ENCODE measurements around the gene ADISSP. TPM values are rescaled to one million over a fixed set of nuclear protein-coding genes. Genes with fewer than 3 reads are reported as not detected.

The ADISSP gene
- total and polyA plus RNA-seq, 2 of the 13 experiments (the other 11 are each of a cell fraction or from before 2014, with no cell fraction given): 38.3 to 90.6 TPM

DNA sequence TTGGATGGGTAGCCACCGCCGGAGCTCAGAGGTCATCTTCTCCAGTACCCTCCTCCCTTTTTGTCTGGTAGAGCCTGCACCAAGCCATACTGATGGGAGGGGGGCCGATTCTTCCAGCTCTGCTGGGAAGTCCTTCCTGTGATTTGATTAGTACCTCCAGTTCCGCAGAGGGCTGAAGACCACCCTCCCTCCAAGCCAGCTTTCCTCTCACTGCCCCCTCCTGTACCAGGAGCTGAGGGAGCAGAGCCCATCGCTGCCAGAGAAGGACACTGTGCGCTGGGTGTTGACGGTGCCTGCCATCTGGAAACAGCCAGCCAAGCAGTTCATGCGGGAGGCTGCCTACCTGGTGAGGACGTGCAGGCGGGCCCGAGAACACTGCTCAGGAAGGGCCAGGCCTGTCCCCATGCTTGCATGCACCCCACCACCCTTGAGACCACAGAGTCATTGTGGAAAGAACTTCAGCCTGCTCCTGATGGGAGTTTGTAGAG, 21.8 kb downstream of the ADISSP start:
- Histone ChIP-seq H2AFZ (ENCODE audit: low read length) (no peak overlapping the region), H3K36me3 (replicated peaks in 1 of 2; ENCODE audit: control insufficient read depth in 1 of 2, insufficient read depth in 2 of 2, low read length in 2 of 2) (no peaks in the 10 kb centered on the region), H3K4me2 (ENCODE audit: low read depth, low read length) (peak overlapping the region; percentile 69), H3K79me2 (ENCODE audit: insufficient read depth, low read length) (no peaks in the 10 kb centered on the region), H3K9me3 (ENCODE audit: low read length) (no peaks in the 10 kb centered on the region), H3K27me3 (ENCODE audit: control insufficient read depth in 1 of 2, insufficient read depth in 2 of 2, low read length in 2 of 2) (peaks cover 10 to 47% of the 10 kb centered on the region in 2 experiments; a peak in 4 of 5 replicates), H3K4me3 (replicated peaks in 1 of 3; ENCODE audit: insufficient read depth in 1 of 3, low read depth in 2 of 3, low read length in 3 of 3) (peak overlapping the region in 1 of 3 experiments; percentile 64; a peak in 1 of 6 replicates), H3K9ac (ENCODE audit: insufficient read depth, low read depth, low read length) (no peak overlapping the region), H4K20me1 (ENCODE audit: insufficient read depth, low read length) (no peaks in the 10 kb centered on the region), H3K27ac (ENCODE audit: extremely low read length, insufficient read depth, low read length) (no peak overlapping the region), H3K4me1 (ENCODE audit: insufficient read depth, low read length) (peaks cover 56% of the 10 kb centered on the region)
- ATAC-seq (no peak), DNase-seq (ENCODE audit: low spot score) (no peak), FAIRE-seq (no peak)
- TF ChIP-seq HHEX (CRISPR knock-in tag; IDR thresholded peaks at IDR 0.05) (0 out of 2 replicates have a peak, but pooled peaks have one; percentile 23), KLF13 (CRISPR knock-in tag; IDR thresholded peaks at IDR 0.05) (no peak), NRL (CRISPR knock-in tag; IDR thresholded peaks at IDR 0.05; ENCODE audit: borderline replicate concordance) (0 out of 2 replicates have a peak, but pooled peaks have one; percentile 17), ZNF788 (CRISPR knock-in tag; IDR thresholded peaks at IDR 0.05; ENCODE audit: borderline replicate concordance) (0 out of 2 replicates have a peak, but pooled peaks have one; percentile 2), CCDC6 (CRISPR knock-in tag; IDR thresholded peaks at IDR 0.05) (no peak), NFIB (CRISPR knock-in tag; IDR thresholded peaks at IDR 0.05; ENCODE audit: borderline replicate concordance) (peak; percentile 76; the same call in 1 of the 2 replicates), ZNF292 (CRISPR knock-in tag; IDR thresholded peaks at IDR 0.05; ENCODE audit: borderline replicate concordance, low read depth) (0 out of 2 replicates have a peak, but pooled peaks have one; percentile 13), AGO1 (IDR thresholded peaks at IDR 0.05; ENCODE audit: low read depth, low read length, poor library complexity, severe bottlenecking) (peak; percentile 27), ZNF605 (CRISPR knock-in tag; IDR thresholded peaks at IDR 0.05) (peak; percentile 58; the same call in 1 of the 2 replicates), ZNF430 (CRISPR knock-in tag; IDR thresholded peaks at IDR 0.05) (0 out of 2 replicates have a peak, but pooled peaks have one; percentile 10), ZZZ3 (CRISPR knock-in tag; IDR thresholded peaks at IDR 0.05; ENCODE audit: borderline replicate concordance) (no peak)
- TF ChIP-seq, protein P1, sequence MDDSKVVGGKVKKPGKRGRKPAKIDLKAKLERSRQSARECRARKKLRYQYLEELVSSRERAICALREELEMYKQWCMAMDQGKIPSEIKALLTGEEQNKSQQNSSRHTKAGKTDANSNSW (CRISPR knock-in tag; IDR thresholded peaks at IDR 0.05; ENCODE audit: borderline replicate concordance): no peak
- TF ChIP-seq, protein P2, sequence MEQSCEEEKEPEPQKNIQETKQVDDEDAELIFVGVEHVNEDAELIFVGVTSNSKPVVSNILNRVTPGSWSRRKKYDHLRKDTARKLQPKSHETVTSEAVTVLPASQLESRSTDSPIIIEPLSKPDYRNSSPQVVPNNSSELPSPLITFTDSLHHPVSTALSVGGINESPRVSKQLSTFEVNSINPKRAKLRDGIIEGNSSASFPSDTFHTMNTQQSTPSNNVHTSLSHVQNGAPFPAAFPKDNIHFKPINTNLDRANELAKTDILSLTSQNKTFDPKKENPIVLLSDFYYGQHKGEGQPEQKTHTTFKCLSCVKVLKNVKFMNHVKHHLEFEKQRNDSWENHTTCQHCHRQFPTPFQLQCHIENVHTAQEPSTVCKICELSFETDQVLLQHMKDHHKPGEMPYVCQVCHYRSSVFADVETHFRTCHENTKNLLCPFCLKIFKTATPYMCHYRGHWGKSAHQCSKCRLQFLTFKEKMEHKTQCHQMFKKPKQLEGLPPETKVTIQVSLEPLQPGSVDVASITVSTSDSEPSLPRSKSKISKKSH (CRISPR knock-in tag; IDR thresholded peaks at IDR 0.05; ENCODE audit: borderline replicate concordance): 0 out of 2 replicates have a peak, but pooled peaks have one; percentile 16
- ChIA-PET CTCF (ENCODE audit: low intra/inter-chr PET ratio, low total read pairs) (no interaction called here), POLR2A (interaction anchor here (0.6 to 2.3 kb wide), 9 partner anchors 10 to 85 kb away, joined by 3 to 10 read pairs (median 4); partner anchors contain the start of genes ADISSP, AP5S1 and SPEF1)
- BruUV-seq (replicated peaks): no TSS peak
- intact Hi-C loops (cut with micrococcal nuclease; ENCODE audit: unreplicated experiment) (no loop called here), in situ Hi-C loops (cut with HindIII; ENCODE audit: extremely low pct_ligation_motif_present, low pct_unique_long_range_greater_than_20kb) (no loop called here)
- WGBS (ENCODE audit: low lambda C conversion rate): 18% methylated on average over 9 of the region's 11 CpGs

Data from HepG2 (cell line).